HepG2 (cell line): Measurements from ENCODE around the gene GREM2.

Experiments
- POLR2A ChIP-seq, 2 experiments: IDR thresholded peaks; 2 replicates each; pipeline ENCODE4 v1.6.1; 2011; ENCODE audit warnings: low read depth in 2 of 2, low read length in 2 of 2, mild to moderate bottlenecking in 1 of 2, moderate library complexity in 1 of 2; ENCODE audit not compliant: insufficient read depth in 1 of 2
- ZNF362 ChIP-seq: sonication (generic); formaldehyde crosslinking; IDR thresholded peaks from 2 replicates; pipeline ENCODE4 v1.4.0; 2020; ENCODE audit warnings: missing genetic modification reagents, mild to moderate bottlenecking, borderline replicate concordance

- TF ChIP-seq ZNF362 (no peak), POLR2A (IDR thresholded peaks at IDR 0.05; ENCODE audit: insufficient read depth in 1 of 2, low read depth in 2 of 2, low read length in 2 of 2) (no peak)
Measured at GRCh38 chr1:240609527-240610060, 2.4 kb downstream of the GREM2 start.
